Cardiac fibroblast (primary cell): ENCODE measurements around the gene ASCC1.
A peak's percentile ranks its signal among the peaks of the same experiment; 100 is the strongest.

Experiments
- DNase-seq, 2 donors: peaks; one replicate each; pipeline versions ENCODE4 v3.0.0 to v3.0.0-alpha.2; 2010; ENCODE audit warnings: low read depth in 2 of 2
- H3K4me3 ChIP-seq, 2 donors: replicated peaks in 1 of 2; 1 replicate in 1 of 2; 2 replicates in 1 of 2; pipeline ENCODE4 v1.5.1; 2011; ENCODE audit warnings: low read depth in 2 of 2, low read length in 2 of 2, mild to moderate bottlenecking in 2 of 2, moderate library complexity in 1 of 2
- TF ChIP-seq, protein P1 (sequence below): IDR thresholded peaks from one replicate; pipeline ENCODE4 v1.5.1; 2011; ENCODE audit warnings: low read depth, mild to moderate bottlenecking, low read length, inconsistent platforms

Gene ASCC1

DNA sequence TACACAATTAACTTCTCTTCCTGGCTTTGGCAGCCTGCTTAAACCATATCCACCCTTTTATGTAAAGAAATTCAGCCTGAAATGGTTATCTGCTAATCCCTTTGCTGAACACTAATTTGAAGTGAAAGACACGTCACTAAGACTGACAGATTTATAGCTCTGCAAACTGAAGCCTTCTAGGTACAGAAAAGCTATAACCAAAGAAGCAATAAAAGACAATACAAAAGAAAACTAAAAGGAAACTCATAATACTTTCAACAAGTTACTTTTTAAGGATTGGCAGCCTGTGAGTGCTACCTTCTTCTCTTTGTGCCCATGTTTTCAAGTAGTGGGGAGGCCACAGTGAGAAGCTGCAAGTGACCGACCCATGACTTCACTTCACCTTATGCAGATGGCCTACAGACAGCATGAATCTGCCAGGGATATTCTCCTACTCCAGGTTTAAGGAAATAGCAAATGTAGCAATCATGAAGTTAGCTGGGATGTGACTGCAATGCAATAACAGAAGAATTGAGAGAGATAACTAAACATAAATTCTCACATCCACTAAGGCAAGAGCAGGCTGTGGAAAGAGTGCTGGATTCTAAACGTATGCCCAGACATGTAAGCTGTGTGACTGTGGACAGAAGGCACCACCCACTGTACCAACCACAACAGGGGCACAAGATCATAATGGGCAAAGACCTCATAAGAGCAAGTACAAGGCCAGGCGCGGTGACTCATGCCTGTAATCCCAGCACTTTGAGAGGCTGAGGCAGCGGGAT lies 117.1 kb downstream of the ASCC1 start:
- TF ChIP-seq, protein P1, sequence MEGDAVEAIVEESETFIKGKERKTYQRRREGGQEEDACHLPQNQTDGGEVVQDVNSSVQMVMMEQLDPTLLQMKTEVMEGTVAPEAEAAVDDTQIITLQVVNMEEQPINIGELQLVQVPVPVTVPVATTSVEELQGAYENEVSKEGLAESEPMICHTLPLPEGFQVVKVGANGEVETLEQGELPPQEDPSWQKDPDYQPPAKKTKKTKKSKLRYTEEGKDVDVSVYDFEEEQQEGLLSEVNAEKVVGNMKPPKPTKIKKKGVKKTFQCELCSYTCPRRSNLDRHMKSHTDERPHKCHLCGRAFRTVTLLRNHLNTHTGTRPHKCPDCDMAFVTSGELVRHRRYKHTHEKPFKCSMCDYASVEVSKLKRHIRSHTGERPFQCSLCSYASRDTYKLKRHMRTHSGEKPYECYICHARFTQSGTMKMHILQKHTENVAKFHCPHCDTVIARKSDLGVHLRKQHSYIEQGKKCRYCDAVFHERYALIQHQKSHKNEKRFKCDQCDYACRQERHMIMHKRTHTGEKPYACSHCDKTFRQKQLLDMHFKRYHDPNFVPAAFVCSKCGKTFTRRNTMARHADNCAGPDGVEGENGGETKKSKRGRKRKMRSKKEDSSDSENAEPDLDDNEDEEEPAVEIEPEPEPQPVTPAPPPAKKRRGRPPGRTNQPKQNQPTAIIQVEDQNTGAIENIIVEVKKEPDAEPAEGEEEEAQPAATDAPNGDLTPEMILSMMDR, result no peak
- peak in 1 of 2 donors; percentile 10 for DNase-seq

DNA sequence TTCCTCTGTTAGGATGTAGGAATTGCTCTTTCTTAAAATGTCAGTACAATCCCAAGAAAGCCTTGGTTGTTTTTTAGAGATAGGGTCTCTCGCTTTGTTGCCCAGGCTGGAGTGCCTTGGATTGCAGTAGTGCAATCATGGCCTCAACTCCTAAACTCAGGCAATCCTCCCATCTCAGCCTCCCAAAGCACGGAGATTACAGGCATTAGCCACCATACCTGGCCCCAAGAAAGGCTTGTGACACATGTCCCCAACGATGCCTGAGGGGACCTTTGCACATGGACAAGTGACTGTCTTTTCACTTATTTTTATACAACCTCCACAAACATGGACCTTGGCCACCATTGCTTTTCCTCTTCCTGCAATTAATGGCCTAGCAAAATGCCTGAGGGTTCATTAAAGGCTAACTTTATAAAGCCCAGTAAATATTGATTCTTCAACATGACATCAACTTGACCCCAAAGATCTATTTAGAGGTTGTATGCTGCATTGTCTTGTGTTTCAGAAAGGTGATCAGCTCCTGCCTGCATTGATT lies 117.7 kb downstream of the ASCC1 start:
- TF ChIP-seq, protein P1, result no peak
- DNase-seq, result no peak
- H3K4me3 ChIP-seq, result no peak overlapping the region

More for the DNA sequence above, 117.1 kb downstream of the ASCC1 start:
- H3K4me3 ChIP-seq, result no peak overlapping the region

DNA sequence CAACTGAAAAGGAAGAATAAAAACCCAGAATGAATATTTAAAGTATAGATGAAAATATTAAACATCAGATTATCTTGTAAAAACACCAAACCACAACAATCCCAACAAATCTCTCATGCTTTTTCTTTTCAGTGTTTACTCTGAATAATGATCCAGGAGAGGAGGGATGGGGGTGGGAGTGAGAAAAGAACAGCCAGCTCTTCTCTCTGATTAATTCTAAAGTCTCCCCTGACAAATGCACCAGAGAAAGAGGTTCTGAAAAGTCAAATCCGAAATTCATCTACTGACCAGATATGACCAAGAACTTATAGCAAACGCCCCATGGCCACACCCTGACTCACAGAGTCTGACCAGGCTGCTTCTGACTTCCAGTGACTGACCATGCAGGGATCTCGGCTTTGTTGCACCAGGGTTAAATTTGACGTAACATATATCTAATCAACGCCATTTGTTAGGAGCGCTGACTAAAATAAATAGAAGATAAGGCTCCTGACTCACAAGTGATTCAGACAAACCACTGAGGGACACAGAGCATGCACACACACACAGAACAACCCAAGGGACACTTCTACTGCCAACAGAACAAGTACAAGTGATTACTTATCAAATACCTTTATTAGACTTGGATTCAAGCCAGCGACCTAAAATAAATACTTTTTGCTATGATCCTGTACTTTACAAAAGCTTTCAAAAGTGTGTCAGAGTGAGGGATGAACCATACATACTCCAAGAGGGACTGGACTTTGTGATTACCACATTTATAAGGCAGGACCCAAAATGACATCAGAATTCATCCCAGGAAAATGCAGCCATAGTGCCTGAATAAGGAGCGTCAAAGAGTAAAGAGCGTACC lies 118.4 kb downstream of the ASCC1 start:
- TF ChIP-seq, protein P1, result no peak
- H3K4me3 ChIP-seq, result no peak overlapping the region
- DNase-seq, result peak; percentile 97

DNA sequence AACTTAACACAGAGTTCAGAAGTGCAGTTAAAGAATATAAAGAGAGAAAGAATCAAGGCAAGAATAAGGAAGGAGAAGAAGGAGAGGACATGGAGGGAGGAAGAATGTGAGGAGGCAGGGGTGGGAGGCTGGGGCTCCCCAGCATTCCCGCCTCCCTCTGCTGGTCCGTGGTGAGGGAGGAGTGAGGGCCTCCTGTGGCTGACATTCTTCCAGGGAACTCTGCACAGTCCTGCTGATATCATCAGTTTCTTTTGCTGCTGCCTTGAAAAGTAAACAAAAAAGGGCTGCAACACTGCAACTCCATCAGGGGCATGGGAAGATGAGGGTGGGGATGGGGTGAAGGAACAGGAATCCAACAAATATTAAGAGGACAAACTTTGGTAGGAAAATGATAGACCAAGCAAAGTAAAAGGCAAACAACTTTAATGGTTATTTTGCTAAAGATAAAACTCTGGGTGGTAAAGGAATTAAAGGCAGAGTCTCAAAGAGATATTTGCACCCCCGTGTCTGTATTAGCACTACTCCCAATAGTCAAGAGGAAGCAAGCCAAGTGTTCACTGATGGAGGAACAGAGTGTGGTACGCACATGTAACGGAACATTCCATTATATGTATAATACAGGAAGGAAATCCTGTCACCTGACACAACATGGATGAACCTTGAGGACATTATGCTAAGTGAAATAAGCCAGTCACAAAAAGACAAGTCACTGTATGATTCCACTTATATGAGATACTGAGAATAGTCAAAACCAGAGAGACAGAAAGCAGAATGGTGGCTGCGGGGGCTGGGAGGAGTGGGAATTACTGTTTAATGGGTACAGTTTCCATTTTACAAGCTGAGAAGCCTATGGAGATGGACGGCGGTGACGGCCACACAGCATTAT lies 119.7 kb downstream of the ASCC1 start:
- no peak overlapping the region for H3K4me3 ChIP-seq
- TF ChIP-seq, protein P1, result no peak
- DNase-seq, result peak; percentile 21 to 77

DNA sequence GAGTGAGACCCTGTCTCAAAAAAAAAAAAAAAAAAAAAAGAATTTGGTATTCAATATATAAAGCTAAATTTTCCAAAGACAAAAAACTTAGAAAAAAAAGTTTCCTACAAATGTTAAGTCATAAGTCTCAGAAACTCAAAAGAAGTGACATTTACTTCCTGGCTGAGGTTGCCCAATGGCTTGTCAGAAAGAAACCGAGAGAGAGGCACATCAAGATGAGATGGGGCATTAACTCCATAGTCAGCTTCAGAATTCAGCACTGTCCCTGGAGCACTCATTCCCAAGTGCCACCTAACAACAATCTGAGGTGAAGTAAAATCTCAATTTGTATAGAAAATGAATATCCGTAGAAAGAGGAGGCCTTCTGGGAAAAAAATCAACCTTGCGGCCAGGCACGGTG lies 120.9 kb downstream of the ASCC1 start:
- H3K4me3 ChIP-seq, result no peak overlapping the region
- TF ChIP-seq, protein P1, result no peak
- no peak for DNase-seq

DNA sequence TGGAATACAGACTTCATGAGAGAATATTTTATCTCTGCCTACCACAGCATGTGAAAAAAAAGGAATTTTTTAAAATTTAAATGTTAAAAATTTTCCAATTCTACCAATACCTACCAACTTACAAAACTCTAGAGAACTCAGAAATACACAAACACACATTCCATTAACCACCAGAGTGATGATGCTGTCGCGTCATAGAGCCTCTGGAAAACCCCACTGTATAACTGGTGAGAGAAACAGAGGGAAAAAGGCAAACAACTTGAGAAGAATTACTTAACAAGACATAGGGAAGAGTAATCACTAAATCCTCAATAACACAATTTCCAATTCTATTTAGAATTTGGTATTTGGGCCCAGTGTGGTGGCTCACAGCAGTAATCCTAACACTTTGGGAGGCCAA lies 121.5 kb downstream of the ASCC1 start:
- no peak overlapping the region for H3K4me3 ChIP-seq
- DNase-seq, result no peak
- TF ChIP-seq, protein P1, result no peak
